Measurements from ENCODE around the gene CACNA2D2. TPM values are rescaled to one million over a fixed set of nuclear protein-coding genes. Genes with fewer than 3 reads are reported as not detected.

The CACNA2D2 gene
- total RNA-seq, 1 experiment from 2014 or later: 0.21 TPM

DNA sequence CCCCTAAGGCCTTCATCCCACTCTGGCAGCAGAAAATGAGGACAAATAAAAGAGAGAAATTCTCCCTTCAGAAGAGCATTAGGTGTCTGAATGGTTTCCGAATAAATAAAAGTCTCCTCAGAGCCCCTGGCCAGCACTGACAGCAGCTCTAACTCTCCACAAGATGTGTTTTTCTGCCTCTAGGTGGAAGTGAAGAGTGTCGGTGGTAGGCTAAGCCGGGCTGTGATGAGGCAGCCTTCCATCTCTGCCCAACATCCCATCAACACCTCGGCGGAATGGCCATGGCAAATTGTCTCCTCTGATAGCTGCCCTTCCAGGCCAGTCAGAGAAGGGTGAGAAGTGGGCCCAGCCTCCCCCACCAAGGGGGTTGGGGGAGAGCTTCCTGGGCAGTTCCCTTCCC is 6.3 kb upstream of the CACNA2D2 start:
- no peak for DNase-seq (ENCODE audit: low read depth, low spot score)

DNA sequence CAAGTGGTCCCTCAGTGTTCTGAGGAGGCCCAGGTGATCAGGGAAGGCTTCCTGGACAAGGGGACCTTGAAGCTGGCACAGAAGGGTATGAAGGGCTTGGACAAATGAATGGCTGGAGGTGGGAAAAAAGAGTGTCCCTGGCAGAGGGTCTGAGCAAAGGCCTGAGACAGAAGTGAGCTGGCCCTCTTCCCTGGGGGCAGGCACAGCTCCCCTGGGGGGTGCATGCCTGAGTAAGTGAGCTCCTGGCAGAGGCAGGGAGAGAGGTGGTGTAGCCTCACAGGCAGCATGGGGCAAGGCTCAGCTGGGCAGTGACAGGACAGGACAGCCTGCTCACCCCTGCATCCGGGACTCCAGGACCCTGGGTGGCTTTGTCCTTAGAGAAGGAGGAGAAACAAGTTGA is 5.4 kb upstream of the CACNA2D2 start:
- DNase-seq (ENCODE audit: low read depth, low spot score): no peak
- in situ Hi-C loops (cut with HindIII; ENCODE audit: low pct_unique_long_range_greater_than_20kb, low sequenced_read_pairs): no loop called here

More for the DNA sequence above, 6.3 kb upstream of the CACNA2D2 start:
- in situ Hi-C loops (cut with HindIII; ENCODE audit: low pct_unique_long_range_greater_than_20kb, low sequenced_read_pairs): no loop called here

DNA sequence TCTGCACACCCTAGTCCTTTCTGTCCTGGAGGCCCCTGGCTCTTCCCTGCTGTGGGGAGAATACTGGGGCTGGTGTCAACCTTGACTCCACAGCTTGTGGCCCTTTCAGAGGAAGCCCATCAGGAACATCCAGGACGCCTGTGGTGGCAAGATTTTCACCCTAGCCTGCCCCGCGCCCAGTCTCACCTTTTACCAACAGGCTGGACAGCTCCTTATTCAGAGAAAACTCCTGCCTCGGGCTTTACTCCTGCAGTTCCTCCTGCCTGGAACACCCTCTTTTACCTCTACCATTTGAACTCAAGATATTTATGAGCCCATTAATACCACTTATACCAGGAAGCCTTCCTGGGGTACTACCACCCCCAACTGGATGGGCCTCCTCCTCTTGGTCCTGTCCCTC is 2.7 kb upstream of the CACNA2D2 start:
- no peak for DNase-seq (ENCODE audit: low read depth, low spot score)
- in situ Hi-C loops (cut with HindIII; ENCODE audit: low pct_unique_long_range_greater_than_20kb, low sequenced_read_pairs): no loop called here

DNA sequence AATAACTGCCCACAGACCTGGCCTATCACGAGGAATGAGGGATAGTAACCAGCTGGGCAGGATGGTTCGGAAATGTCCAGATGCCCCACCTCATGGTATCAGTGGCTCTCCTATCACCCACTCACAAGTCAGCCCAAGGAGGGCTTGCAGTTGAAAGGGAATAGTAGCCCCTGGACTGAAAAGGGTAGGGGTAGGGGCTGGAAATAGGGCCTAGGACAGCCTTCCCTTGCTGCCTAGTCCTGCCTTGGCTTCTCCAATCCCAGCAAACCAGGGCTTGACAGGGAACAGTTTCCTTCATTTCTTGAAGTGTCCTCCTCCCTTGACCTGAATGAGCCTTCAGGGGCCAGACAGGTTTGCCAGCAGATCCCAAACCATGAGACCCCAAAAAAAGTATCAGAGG is 1.2 kb upstream of the CACNA2D2 start:
- no peak for DNase-seq (ENCODE audit: low read depth, low spot score)
- in situ Hi-C loops (cut with HindIII; ENCODE audit: low pct_unique_long_range_greater_than_20kb, low sequenced_read_pairs): no loop called here

DNA sequence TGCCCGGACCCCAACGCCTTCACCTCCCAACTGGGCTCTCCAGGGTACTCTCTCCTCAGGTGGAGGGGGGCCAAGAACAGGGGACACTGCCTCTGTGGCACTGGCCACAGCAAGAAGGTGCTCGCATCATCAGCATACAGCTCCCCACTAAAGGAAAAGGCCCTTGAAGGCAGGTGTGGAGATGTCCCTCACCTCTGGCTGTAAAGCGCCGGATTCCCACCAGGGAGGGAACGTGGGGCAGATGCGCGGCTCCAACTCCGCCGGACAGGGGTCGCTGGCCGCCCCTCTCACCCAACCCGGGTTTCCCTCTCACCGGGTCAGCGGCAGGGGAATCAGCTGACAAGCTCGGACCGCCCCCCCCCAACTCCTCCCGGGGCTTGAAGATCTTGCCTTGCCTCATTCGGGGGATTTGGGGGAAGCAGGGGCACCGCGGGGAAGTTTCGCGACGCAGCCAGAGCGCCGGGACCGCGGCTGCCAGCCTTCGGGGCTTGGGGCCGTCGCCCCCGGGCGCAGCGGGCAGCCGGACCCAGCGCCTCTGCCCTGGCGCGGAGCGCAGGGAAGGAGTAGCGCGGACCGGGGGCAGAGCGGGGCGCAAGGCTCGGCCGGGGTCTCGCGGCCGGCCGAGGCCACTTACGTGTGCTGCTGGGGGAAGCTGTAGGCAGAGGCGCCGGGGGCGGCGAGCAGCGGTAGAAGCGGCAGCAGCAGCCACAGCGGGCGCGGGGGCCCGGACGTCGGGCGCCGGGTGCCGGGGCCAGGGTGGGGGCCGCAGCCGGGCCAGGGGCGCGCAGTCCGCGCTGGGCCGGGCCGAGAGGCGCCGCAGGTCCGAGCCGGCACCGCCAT is 630 bp downstream of the CACNA2D2 start:
- in situ Hi-C loops (cut with HindIII; ENCODE audit: low pct_unique_long_range_greater_than_20kb, low sequenced_read_pairs): no loop called here
- no peak for DNase-seq (ENCODE audit: low read depth, low spot score)

DNA sequence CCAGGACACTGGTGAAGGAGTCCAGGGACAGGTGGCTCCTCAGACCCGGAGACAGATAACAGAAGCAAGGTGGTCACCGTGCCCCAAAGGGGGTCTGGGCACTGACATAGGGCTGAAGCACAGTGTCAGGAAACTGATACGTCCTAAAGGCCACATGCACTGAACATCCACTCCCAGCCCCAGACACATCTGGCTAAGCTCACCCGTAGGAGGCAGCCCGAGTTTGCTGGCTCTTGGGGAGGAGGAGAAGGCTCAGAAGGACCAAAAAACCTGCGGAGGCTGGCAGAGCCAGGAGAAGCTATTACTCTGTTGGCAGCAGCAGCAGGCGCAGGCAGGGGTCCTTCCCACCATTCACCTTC is 1.2 kb downstream of the CACNA2D2 start:
- DNase-seq (ENCODE audit: low read depth, low spot score): no peak
- in situ Hi-C loops (cut with HindIII; ENCODE audit: low pct_unique_long_range_greater_than_20kb, low sequenced_read_pairs): no loop called here

DNA sequence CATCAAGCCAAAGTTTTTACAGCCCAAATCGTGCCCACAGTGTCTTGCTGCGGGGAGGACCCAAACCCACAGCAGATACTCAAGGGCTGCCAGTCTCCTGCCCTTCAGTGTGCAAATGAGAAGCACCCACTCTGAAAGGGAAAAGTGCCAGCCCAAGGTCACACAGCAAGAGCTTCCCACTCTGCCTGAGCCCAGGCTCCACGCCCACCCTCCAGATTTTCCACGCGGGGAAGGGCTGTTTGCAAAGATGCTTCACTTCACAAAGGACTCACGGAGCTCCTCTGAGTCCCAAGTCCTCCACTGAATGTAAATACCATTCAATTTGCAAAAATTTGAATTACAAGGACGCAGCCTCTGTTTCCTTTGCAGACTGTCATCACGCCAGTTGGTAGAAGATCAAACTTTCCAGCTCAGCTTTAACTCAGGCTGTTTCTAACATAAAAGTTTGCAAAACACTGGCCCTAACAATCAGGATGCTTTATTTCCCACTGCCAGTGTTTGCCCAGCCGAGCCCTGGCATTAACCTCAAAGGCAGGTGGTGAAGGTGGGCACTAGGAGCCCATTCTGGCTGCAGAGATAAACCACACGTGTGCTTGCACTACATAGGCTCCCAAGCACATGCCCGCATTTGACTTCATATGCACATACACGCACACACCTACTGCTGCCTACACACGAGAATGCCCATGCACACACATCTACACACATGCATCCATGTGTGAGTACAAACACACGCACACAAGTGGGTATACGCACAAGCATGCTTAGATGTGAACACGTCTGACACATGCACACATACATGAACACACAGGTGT is 7.6 kb downstream of the CACNA2D2 start:
- in situ Hi-C loops (cut with HindIII; ENCODE audit: low pct_unique_long_range_greater_than_20kb, low sequenced_read_pairs): no loop called here
- DNase-seq (ENCODE audit: low read depth, low spot score): no peak

DNA sequence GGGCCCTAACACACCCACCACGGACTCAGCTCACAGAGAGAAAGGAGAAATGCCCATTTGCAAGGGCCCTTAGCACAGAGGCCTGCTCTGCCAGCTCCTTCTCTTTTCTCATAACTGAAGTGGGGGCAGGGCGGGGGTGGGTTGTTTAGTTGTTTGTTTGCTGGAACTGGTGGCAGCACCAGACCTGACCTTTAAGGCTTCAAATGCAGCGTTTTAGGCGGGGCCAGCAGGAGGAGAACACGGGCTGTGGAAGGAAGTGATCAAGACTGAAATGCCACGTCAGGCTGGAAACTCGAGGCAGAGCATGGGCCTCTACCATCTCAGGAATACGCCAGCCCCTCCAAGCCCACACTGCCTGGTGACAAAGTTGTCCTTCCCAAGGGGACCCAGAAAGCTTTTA is 9.3 kb downstream of the CACNA2D2 start:
- DNase-seq (ENCODE audit: low read depth, low spot score): no peak
- in situ Hi-C loops (cut with HindIII; ENCODE audit: low pct_unique_long_range_greater_than_20kb, low sequenced_read_pairs): no loop called here

DNA sequence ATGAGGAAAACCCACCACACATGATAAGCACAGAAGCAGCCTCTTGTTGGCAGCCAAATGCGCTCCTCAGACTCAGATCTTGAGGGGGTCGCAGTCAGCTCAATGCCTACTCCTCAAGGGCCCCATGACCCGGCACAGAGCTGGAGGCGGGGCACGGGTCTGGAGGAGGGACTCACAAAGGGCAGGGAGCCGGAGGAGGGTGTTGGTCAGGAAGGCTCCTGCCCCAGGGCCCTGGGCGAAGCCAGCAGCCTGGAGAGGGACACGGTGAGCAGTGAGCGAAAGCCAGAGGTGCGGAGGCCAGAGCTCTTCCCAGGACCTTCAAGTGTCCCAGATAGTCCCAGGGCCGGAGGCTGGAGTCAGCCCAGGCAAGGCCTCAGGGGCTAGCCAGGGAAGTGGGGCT is 9.8 kb downstream of the CACNA2D2 start:
- in situ Hi-C loops (cut with HindIII; ENCODE audit: low pct_unique_long_range_greater_than_20kb, low sequenced_read_pairs): no loop called here
- no peak for DNase-seq (ENCODE audit: low read depth, low spot score)

DNA sequence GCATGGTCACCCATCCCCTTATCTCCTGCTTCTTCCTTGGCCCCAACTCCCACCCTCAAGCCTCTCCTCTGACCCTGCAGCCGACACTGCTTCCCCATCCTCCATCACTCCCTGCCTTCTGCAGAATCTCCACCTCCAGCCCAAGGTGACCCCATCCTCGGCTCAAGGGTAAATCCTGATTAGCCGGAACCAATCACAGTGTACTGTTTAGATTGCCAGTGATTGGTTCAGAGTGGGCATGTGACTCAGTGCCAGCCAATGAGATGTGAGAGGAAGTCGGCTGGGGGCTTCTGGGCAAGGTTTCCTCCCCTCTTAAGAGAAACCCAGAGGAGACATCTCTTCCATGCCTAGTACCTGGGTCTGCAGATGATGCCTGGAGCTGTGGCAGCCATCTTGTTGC is 10.3 kb downstream of the CACNA2D2 start:
- in situ Hi-C loops (cut with HindIII; ENCODE audit: low pct_unique_long_range_greater_than_20kb, low sequenced_read_pairs): no loop called here
- no peak for DNase-seq (ENCODE audit: low read depth, low spot score)

DNA sequence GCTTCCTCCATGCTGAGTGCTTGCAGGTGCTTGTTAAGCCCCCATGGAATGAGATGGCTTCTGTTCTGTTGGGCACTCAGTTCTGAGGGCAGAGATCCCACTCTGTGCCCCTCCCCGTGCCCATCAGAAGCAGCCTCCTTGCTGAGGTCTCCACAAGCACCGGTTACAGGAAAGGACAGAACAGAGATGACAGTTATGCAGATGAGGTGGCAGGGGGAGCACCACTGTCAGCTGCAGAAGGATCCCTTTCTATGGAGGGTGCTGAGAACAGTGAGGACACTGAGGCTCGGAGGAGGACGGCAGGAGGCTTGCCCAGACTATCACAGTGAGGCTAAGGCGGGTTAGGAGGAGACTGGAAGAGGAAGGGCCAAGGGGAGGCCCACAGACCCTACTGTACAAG is 12.4 kb downstream of the CACNA2D2 start:
- in situ Hi-C loops (cut with HindIII; ENCODE audit: low pct_unique_long_range_greater_than_20kb, low sequenced_read_pairs): no loop called here

DNA sequence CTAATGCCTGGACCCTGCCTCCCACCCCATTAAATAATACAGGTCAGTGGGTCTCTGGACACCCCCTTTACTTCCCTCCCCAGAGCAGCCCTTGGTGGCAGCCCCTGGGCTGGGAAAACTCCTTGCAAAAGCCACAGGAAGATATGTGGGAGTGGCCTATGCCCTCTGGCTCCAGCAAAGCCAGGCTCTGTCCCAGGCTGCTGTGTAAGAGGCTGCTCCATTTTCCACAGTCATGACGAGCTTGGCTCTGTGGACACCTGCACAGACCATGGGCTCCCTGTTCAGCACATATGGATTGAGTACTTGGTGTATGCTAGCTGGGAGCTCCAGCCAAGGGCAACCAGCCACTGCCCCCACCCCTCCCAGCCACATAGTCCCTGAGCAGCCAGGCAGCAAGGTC is 13.0 kb downstream of the CACNA2D2 start:
- DNase-seq (ENCODE audit: low read depth, low spot score): no peak
- in situ Hi-C loops (cut with HindIII; ENCODE audit: low pct_unique_long_range_greater_than_20kb, low sequenced_read_pairs): no loop called here

More for the DNA sequence above, 12.4 kb downstream of the CACNA2D2 start:
- no peak for DNase-seq (ENCODE audit: low read depth, low spot score)

DNA sequence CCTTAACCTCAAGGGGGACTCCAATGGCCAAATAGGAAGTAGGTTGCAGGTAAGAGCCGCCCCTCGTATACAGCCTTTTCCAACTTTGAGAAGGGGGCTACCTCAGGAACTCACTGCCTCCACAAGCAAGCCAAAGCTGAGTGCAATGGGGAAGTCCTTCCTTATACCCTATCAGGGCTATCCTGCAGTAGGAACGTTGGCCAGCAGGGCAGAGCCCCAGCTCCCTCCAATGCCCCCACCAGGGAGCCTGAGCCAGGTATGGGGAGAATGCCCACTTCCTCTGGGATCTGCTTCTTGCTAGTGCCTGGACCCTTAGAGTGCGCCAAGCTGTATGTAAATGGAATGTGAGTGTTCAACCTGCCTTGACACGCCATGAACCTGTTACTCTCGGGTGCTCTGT is 16.3 kb downstream of the CACNA2D2 start:
- in situ Hi-C loops (cut with HindIII; ENCODE audit: low pct_unique_long_range_greater_than_20kb, low sequenced_read_pairs): no loop called here
- no peak for DNase-seq (ENCODE audit: low read depth, low spot score)

DNA sequence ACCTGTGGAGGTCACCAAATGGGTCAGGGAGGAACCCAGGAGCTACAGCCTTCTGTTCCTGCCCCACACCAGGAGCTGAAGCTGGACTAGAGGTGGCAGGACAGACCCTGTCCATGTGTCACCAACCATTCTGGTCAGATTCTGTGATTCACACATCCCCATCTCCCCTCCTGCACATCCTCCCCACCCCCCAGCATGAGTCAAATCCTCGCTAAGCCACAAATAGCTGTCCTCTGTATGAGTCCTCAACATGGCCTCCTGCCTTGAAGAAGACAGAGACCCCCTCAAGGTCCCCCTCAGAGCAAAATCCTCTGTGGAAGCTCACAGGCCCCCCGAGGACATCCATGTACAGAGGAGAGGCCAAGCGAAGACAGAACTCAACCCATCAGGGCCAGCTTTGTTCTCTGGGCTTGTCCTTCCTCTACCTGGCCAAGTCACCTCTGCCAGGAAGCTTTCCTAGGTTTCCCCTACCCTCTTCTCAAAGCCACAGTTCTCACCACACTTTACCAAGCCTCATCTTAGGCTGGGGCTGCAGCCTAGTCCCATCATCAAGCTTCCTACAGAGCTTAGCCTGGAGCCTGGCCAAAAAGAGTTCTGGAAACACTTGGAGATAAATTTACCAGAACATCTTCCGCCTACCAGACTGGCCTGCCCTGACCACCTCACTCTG is 17.1 kb downstream of the CACNA2D2 start:
- DNase-seq (ENCODE audit: low read depth, low spot score): no peak
- in situ Hi-C loops (cut with HindIII; ENCODE audit: low pct_unique_long_range_greater_than_20kb, low sequenced_read_pairs): no loop called here

DNA sequence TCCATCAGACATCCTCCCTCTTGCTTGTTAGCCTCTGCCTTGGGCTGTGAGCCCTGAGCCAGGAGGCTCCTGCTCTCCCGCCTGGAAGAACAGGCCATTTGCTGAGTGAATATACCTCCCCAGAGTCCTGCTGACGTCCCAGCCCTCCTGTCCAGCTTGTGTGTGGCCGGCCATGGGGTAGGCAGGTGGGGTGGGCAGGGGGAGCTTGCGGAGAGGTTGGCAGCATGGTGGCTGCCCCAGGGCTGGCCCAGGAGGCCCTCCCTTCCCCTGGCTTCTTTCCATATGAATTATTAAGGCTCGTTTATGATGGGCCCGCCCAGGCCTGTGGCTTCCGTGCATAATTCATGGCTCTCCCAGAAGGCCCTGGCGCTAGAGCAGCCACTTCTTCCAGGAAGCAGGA is 18.7 kb downstream of the CACNA2D2 start:
- in situ Hi-C loops (cut with HindIII; ENCODE audit: low pct_unique_long_range_greater_than_20kb, low sequenced_read_pairs): no loop called here
- no peak for DNase-seq (ENCODE audit: low read depth, low spot score)

DNA sequence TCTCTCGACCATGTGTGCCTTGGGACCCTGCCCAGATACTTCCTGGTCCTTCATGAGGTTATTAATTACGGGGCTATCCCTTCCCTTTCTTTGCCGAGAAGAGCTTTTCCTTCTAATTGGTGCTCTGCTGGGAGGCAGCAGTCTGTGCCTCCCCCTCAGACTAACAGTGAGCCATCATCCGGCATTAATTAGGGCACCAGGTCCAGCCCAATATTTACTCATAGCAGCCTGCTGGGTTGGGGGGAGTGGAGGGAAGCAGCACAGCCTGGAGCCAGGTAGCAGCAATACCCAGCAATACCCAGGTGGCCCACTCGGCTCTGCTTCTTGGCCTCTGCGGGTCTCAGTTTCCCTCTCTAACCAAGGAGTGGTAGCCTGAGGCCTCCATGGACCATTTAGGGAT is 20.1 kb downstream of the CACNA2D2 start:
- no peak for DNase-seq (ENCODE audit: low read depth, low spot score)
- in situ Hi-C loops (cut with HindIII; ENCODE audit: low pct_unique_long_range_greater_than_20kb, low sequenced_read_pairs): no loop called here

DNA sequence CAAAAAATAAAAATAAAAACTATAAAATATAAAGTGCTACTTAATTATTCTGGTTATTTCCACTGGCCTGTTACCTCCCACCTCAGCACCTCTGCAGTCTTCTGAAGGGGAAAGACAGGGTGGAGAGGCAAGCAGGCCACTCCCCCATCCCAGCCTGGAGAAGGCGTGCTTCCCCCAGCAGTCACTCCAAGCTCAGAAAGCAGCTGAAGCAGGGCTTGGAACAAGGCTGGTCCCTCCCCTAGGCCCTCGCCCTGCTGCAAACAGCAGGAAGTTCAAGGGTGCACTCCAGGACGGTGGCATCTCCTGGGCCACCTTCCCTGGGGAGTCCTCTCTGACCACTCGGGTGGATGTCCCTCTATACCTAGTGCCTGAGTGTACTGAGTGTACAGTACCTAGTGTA is 21.4 kb downstream of the CACNA2D2 start:
- no peak for DNase-seq (ENCODE audit: low read depth, low spot score)
- in situ Hi-C loops (cut with HindIII; ENCODE audit: low pct_unique_long_range_greater_than_20kb, low sequenced_read_pairs): no loop called here

DNA sequence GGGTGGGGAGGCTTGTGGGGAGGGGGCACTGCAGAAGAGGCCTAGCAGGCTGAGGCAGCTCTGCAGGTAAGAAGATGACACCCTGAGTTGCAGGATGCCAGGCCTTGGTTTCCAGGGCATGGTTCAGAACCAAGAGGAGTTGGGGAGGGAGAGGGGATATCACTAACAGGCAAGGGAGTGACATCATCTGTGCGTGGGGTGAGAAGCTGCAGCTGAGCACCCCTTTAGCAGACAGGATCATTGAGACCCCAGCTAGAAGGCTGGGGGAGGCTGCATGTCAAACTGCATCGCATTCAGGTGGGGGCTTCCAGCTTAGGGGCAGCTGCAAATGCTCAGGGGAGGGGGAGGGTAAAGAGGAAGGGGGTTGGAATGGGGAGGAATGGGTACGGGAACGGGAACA is 23.0 kb downstream of the CACNA2D2 start:
- in situ Hi-C loops (cut with HindIII; ENCODE audit: low pct_unique_long_range_greater_than_20kb, low sequenced_read_pairs): no loop called here
- no peak for DNase-seq (ENCODE audit: low read depth, low spot score)
